GM19372 (cell line): ENCODE measurements around the gene KIF5C.

Source experiments
- ATAC-seq: cut with Tn5 transposase; IDR thresholded peaks from one replicate; pipeline ENCODE4 v1.9.1; 2021; ENCODE audit warnings: mild to moderate bottlenecking, low read depth, moderate library complexity; ENCODE audit not compliant: unreplicated experiment

KIF5C gene

DNA sequence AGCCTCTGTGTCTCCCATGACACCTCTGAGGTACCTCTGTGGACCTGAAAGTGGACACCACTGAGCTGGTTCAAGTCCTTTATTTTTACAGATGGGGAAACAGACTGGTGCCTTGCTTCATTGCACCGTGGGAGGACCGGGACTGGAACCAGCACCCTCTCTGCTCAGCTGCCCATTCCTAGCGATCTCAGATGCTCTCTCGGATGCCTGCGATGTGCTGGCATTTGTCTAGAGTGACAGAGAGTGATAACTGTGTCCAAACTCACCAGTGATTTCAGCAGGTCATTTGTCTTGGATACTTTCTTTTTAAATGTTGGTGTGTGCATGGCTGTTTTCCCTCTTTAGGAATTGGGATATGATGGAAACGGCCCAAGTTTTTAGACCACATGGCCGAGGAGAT lies 133.4 kb downstream of the KIF5C start:
- no peak for ATAC-seq

DNA sequence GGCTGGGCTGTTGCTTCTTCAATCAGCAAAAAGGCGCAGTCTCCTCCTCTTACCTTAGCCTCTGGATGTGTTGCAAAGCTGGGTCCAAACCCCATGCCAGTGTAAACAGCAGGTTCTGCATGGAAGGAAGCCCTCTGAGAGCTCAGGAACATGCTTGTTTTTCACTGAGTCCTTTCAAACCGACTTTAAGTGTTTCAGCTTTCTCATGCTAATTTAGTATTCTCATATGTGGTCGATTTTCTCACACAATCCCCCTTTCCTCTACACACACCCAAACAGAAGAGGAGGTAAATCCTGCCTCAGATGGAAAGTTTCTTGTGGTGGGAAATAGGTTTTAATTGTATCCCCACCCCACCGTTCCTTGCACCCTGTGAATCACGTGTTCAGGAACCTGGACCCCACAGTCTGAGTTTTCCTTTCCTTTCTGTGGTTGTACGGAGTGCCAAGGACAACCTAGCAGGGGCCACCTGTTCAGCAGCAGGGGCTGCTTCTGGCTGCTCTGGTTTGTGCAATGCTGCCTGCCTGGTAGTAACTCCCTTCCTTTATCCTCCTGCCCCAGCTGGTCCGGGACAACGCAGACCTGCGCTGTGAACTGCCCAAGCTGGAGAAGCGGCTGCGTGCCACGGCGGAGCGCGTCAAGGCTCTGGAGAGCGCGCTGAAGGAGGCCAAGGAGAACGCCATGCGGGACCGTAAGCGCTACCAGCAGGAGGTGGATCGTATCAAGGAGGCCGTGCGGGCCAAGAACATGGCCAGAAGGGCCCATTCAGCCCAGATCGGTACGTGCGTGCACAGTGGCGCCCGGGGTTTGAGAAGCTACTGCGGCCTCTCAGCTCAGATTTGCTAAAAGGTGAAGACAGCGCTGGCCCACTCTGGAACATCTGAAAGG lies 134.8 kb downstream of the KIF5C start:
- ATAC-seq: no peak

DNA sequence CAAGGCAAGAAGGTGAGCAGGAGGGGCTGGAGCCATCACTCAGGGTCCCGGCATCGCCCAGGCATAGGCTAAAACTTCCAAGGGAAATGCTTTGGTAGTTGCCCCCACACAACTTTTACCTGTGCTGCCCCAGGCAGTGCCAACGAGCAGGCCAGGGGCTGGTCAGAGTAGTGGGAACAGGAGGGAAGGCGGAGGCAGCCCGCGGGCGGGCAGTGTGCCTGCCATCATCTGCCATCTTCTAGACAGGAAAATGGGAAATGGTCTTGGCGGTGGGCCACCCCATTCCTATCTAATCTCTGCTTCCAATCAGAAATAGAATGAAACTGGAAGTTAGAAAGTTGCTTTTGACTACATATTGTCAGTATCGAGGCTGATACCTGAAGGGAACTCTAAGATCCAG lies 137.5 kb downstream of the KIF5C start:
- ATAC-seq: no peak

DNA sequence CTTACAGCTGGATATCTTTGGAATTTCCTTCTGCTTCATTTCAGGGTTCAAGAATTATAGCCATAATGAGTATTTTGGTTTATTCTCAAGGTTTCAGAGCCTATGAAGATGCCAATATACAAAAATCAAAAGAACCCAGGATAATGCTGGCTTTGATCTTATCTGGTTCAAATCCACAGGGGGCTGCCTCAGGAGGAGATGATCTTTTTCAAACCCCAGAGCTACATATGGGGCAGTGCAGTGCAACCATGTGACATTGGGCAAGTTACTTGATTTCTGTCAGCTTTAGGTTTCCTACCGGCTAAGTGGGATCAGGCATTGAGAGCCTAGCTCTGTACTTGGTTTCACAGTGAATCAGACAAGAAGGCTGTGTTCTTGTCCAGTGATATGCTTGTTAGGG lies 140.5 kb downstream of the KIF5C start:
- ATAC-seq: no peak

DNA sequence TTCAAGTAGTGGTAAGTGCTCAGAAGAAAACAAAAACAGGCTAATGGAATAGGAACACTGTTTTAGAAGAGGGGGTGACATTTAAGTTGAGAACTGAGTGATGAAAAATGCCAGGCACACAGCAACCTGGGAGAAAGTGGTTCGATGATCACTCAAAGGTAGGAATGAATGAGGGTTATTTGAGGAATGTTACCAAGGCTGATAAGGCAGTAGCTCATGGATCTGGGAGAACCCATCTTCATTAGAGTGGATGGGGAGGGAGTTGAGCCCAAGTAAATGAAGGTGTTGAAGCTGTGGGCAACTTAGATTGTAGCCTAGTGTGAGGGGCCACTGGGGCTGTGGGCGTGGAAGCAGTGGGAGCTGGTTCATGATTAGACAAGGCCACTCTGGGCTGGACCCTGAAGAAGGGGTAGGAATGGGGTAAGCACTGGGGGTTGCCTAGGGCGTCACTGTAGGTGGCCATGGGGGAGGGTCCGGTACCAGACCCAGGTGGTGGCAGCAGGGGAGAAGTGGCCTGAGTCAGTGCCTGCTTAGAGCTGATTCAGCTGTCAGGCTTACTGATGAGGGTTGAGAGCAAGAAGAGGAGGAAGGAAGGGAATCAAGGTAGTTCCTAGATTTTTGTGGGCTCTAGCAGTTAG lies 141.0 kb downstream of the KIF5C start:
- ATAC-seq: no peak

DNA sequence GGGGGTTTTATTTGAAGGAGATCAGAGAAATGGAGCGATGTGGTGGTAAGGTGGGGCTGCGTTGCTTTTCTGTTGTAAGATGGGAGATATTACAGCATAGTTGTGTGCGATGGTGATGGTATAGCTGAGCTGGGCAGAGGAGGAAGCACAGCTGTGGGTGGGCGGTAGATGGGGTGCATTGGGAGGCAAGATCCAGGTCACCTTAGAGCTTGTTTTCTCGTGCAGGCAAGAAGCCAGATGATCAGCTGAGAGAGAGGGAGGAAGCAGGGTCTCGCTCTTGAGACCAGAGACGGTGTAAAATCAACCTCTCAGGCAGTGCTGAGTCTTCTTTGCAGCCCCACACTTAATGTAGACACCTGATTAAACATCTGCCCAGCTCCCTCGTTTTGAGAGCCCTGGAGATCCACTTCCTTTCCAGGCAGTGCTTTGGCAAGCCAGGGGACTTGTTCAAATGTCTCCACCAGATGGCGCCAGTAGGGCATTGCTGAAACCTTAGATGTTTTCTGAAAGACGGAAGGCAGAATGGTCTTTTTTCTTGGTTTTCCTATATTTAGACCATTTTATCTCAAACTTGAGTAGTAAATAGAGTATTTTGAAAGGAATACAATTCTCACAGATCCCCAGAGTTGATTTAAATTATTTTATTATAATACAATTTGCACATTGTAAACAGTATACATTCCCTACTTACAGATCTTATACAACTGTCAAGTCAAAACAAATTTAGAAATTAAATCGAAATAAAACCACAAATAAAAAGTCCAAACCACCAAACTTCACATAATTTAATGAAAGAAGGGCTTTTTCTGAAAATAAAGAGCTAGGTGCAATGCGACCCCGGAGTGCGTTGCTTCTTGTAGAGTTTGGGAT lies 142.3 kb downstream of the KIF5C start:
- no peak for ATAC-seq

DNA sequence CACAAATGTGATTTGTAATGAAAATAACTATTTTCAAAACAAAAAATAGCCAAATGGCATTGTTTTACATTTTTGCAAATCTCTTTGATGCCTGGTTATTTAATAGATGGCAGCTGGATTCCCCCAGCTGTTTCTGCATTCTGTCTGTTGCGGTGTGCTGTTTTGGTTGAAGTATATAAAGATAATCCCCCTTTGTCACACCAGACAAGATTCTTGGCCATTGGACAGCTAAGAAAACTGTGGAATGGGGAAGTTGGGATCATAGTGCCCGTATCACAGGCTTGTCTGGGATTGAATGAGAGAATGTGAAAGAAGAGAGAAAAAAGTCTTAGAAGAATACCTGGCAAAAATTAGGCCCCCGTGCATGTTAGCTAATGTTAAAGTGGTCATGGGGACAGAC lies 144.0 kb downstream of the KIF5C start:
- ATAC-seq: no peak

DNA sequence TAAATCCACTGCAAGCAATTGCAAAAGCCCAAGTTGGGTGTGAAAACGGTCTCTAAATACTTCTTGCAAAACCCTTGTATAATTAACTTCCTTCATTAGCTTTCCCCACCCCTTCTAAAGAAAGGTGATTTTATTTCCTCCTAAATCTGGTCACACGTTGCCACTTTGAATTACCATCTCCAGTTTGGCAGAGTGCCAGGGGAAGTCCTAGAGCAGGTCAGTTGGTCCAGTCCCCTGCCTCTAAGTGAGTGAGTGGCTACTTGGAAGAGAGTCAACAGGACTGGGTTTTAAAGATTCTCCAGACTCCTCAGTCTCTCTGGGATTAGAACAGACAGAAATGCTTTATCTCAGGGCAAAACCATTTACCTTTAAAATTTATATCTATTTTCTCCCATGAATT lies 144.7 kb downstream of the KIF5C start:
- ATAC-seq: no peak

DNA sequence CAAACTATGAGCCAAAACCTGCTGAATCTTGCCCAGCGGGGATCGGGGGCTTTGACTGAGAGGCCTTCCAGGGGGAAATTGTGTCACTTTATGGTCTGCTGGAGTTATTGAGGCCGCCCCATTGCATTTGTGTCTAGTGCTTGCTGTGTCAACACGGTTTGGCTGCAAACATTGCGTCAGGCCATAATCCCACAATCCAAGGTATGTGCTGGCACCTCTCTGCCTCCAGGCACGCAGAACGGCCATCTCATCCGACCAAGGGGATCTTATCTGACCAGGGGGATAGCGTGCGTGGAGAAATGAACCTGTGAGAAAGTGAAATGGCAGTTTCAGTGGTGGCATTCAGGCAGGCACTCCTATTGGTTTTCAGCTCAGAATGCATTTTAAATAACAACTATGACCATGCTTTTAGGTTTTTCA lies 145.4 kb downstream of the KIF5C start:
- peak; percentile 38 for ATAC-seq

DNA sequence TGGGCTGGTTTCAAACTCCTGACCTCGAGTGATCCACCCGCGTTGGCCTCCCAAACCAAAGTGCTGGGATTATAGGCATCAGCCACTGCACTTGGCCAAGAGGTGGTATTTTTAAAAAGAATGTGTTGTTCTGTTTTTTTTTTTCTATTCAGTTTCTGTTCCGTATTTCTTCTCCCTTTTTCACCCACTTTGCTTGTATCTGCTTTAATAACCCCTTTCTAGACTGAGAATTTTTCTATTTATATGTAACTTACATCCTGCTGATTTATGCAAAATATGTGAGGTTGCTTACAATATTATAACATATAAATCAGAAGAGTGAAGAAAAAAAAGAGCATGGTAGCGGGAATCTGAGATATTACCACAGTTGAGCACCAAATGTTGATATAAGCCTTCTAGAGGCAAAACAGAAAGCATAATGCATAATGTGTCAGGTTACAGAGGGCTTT lies 146.3 kb downstream of the KIF5C start:
- ATAC-seq: peak; percentile 67

DNA sequence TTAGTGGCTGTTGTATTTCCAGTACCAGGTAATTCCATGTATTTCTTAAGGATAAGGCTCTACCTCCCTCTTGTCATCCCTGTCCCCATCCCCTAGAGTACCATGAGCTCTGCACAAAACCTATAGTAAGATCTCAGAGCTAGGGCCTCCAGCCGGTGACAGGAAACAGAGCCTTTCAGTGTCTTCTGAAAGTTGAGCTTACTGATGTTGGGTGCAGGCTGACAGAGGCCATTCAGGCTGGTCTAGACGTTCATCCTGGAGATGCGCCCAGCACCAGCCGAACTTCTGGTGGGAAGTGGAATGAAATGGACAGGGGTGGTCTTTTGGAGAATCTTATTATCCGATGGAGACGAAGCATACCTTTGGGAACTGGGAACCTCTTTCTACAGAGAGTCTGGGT lies 146.7 kb downstream of the KIF5C start:
- ATAC-seq: peak; percentile 60

DNA sequence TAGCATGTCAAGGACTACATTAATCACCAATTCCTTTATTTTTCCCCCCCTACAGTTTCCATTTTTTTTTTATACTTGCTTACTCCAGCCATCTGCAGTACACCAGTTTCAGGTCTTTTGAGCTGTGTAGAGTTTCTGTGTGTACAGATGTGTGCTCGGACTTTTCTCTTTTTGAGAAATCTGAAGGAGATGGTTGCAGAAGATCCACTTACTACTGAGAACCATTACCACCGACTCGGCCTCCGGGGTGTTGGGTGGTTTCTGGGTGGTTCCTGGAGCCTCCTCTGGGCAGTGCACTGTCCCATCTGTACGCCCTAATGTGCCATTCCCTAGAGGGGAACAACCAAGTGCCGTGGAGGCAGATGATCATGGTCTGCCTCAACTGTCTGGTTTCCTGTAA lies 148.1 kb downstream of the KIF5C start:
- no peak for ATAC-seq

DNA sequence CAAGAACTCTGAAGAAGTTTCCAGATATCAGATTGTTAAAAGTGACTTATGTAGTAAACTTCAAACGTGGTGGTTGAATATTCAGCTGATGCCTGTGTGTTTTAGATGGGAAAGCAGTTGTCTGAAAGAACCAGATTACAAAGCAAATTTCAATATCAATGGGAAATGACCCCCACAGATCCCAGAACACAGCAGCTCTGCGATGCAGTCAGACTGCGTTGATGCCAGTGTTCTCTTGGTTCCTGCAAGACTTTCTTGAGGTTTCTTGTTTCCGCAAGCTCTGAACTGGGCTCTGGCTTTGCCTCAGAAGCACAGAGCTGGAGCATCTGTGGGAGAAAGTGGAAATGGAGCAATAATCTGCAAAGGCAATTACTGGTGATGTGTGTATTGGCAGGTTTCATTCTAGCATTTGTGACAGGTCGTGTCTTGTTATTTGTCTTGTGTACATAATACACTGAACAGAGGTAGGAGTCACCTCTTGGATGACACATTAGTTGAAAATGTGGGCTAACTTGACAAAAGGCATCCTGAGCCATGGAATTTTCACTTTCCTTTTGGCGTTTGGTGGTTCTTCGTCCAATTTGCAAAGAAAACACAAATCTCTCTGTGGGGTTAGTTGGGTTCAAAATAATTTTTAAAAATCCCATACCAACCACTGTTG lies 152.7 kb downstream of the KIF5C start:
- ATAC-seq: no peak

DNA sequence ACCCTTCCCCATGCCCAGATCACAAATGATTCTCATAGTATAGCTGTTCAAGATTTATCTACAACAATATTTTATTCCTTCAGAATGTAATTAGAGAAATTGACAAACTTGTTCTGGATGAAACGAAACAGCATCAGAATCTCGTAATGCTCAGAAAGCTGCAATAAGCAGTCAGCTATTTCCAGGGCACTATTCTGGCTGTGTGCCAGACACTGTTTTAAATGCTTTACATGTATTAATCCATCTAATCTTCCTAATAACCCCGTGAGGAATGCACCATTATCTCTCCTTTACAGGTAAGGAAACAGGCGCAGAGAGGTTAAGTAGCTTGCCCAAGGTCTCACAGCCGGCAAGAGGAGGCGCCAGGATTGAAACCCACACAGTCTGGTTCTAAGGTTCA lies 153.3 kb downstream of the KIF5C start:
- ATAC-seq: no peak

DNA sequence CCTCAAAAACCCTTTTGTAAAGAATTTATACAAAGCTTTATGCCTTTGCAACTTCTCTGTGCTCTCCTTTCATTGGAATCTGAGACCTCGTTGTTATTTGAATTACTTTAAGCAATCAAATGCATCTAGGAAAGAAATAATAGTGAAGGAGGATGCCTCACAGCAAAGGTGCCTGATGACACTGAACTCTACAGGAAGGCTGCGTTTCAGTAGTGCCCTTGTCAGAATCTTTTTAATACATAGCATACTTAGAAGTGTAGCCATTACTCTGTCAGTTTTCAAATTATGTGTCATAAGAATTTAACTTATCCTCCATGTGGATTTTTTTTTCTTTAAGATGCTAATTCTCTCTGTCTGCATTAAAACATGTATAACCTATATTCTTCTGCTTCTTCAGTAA lies 153.9 kb downstream of the KIF5C start:
- no peak for ATAC-seq

DNA sequence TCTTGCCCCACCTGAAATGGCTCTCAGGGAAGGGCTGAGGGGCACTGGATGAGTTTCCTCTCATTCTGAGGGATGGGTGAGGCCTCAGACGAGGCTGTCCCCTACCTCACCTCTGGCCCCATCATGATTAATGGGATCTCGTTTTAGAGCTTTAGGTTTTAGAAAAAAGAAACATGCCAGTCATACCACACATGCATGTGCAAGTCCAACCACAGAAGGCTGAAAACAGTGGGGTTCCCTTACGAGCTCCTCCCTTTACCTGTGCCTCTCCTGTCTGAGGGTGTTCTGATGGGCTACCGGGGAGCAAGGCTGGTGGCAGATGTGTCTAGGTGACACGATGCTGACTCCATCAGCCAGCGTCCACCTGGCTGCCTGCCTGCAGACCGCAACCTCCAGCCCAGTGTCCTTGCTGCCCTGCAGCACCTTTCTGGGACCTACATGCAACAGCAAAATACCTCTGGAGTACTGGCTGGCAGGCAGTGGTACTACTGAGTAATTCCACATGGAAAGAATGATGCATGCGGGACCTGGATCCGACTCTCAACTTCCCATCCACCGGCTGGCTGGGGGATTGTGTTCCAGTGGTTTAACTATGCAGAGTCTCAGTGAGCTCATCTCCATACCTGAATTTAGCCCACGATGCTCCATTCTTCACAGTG lies 154.4 kb downstream of the KIF5C start:
- no peak for ATAC-seq

DNA sequence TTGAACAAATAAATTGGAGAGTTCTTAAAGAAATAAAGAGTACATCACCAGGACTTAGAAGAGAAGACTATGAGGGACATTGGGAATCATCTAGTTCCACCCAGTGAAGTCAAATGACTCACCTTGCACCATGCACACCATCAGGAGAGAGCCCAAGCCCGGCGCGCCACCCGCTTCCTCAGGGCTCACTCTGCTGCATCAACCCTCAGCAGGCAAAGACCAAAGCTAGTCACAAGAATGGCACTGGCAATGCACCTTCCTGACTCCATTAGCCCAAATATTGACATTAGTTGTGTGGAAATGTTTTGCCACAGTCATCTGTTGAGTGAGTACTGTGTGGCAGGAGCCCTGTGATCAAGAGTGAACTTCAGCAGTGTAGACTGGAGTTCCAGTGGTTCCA lies 156.4 kb downstream of the KIF5C start:
- ATAC-seq: no peak

DNA sequence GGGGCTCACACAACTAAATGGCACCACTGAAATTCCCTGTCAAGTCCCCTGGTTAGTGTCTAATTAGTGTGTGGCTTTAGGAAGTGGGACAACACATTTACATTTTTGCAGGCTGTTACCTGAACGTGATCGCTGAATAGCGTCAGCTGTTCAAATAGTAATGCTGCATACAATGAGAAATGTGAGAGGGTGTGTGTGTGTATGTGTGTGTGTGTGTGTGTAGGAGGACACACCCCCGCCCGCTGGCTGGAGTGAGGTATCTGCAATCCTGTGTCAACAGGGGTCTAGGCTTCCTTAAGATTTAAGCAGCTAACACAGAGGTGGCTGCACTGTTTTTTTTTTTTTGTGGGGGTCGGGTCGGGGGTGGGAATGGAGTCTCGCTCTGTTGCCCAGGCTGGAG lies 158.7 kb downstream of the KIF5C start:
- no peak for ATAC-seq

DNA sequence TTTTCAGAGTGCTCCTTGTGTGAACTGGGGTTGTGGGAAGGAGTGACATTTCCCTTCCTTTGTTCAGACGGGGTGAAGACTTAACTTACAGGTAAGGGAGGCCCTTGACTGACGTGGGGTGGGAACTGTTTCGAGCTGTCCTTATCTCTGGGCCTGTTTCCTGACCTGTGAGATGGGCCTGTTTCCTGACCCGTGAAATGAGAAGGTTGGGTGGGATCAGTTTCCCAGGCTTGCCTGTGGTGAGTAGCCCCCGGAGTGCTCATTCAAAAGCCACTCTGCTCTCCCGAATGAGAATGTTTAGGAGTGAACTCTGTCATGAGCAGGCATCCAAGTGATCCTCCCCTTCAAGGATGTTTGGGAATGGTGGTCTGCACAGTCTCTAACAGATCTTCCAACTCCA lies 159.4 kb downstream of the KIF5C start:
- no peak for ATAC-seq
